Right renal pelvis (tissue), 4 donors: ENCODE results near the gene WWP2. TPM values are rescaled to one million over a fixed set of nuclear protein-coding genes. Genes with fewer than 3 reads are reported as not detected.
"Not testable (repeated sequence)": the region's sequence is repeated elsewhere in the genome, so short reads cannot be mapped to it uniquely, and the experiment has no call there.

Source experiments
- DNase-seq, 4 donors: peaks; one replicate each; pipeline ENCODE4 v3.0.0-alpha.2; 2013; ENCODE audit warnings: low read depth in 4 of 4, low spot score in 3 of 4, missing footprints in 1 of 4
- polyA plus RNA-seq, 4 donors: library from polyadenylated mRNA; unstranded; fragments of 120-200 nt; gene quantifications; one replicate each; pipeline ENCODE4 v1.2.1, GENCODE V29; 2013; ENCODE audit not compliant: insufficient read length in 4 of 4

Gene WWP2
- polyA plus RNA-seq, 4 donors = 40.0 to 48.2 (median 43.1) TPM

GRCh38 chr16:69853481-69853880 is 91.3 kb downstream of the WWP2 start:
- no peak for DNase-seq

DNA sequence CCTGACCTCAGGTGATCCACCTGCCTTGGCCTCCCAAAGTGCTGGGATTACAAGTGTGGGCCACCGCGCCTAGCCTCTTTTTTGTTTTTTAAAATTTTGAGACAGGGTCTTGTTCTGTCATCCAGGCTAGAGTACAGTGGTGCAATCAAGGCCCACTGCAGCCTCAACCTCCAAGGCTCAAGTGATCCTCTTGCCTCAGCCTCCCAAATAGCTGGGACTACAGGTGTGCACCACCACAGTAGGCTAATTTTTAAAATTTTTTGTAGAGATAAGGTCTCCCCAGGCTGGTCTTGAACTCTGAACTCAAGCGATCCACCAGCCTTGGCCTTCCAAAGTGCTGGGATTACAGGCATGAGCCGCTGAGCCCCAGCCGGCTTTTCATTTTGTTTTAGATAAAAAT is 92.6 kb downstream of the WWP2 start:
- not testable (repeated sequence) for DNase-seq

DNA sequence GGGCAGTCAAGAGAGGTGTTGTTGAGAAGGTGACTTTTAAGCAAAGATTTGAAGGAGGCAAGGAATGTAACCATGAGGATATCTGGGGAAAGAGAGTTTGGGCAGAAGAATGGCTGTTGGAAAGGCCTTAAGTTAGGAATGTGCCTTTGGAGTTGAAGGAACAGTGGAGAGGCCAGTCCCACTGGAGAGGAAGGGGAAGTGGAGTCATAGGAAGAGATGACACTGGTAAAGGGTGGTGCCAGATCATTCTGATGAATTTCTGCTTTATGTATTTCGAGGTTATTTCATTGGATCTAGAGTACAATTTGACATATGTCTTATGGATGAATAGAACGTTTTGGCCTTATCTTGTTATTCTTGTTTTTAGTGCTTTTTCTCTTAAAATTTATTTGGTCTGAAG is 93.5 kb downstream of the WWP2 start:
- no peak for DNase-seq

GRCh38 chr16:69858191-69859104 is 96.3 kb downstream of the WWP2 start:
- DNase-seq = no peak

DNA sequence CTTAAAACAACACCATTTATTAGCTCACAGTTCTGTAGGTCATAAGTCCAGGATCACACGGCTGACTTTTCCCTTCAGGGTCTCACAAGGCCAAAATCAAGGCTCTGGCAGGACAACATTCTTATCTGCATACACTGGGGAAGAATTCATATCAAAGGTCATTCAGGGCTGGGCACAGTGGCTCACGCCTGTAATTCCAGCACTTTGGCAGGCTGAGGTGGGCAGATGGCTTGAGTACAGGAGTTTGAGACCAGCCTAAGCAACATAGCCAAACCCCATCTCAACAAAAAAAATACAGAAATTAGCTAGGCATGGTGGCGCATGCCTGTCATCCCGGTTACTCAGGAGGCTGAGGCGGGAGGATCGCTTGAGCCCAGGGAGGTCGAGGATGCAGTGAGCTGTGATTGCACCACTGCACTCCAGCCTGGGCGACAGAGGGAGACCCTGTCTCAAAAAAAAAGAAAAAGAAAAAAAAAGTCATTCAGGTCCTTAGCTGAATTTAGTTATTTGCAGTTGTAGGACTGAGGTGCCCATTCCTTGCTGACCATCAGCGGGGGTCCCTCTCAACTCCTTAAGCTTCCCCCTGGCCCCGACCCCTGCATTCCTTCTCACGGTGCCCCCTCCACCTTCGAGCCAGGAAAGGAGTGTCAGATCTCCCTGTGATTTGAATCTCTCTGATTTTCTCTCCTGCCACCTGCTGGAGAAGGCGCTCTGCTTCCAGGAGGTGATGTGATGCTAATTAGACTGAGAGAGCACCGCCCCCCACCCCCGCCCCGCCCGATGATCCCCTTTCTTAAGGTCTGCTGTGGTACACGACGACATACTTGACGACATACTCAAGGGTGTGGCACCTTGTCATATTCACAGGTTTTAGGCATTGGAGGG is 97.2 kb downstream of the WWP2 start:
- no peak for DNase-seq

- no peak for DNase-seq
Observed at GRCh38 chr16:69860233-69861231, 98.4 kb downstream of the WWP2 start.

DNA sequence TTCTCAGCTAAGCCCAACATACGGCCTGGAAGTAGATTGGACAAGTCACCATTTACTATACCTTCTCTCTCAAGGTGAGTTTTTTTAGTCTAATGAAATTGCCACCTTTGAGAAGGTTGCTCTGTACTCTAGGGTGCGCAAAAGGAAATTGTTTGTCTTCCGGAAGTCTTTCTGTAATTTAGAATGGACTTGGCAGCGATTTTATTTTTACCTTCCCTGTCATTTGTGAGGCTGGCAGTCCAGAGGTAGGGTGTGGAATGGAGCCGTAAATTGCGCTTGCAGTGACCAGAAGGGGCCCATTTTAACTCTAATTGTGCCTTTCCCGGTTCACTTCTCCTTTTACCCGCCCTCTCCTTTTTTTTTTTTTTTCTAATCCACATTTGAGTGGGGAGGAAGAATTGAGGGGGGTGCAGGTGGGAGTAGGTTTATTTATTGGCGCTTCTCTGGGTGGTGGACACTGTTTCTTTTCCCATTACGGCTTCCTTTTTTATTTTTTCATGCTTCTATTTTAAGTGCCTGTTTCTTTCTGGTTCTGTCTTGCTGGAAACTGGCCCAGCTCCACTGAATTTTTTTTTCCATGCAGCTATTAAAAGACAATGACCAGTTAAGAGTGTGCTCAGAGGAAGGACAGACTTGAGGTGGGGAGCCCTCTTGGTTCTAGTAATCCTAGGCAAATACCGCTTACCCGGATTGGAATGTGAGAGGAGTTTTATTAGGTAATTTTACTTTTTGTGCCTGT is 99.3 kb downstream of the WWP2 start:
- peak in 3 of 4 donors; percentile 52 to 68 (median 58) for DNase-seq

GRCh38 chr16:69863401-69864281 is 101.5 kb downstream of the WWP2 start:
- no peak for DNase-seq

GRCh38 chr16:69865701-69866100 is 103.6 kb downstream of the WWP2 start:
- no peak for DNase-seq

- DNase-seq = no peak
Observed at GRCh38 chr16:69867784-69868560, 105.8 kb downstream of the WWP2 start.

- no peak for DNase-seq
Observed at GRCh38 chr16:69870761-69871160, 108.6 kb downstream of the WWP2 start.

- DNase-seq = no peak
Observed at GRCh38 chr16:69871708-69872107, 109.6 kb downstream of the WWP2 start.

GRCh38 chr16:69872888-69873287 is 110.8 kb downstream of the WWP2 start:
- no peak for DNase-seq

DNA sequence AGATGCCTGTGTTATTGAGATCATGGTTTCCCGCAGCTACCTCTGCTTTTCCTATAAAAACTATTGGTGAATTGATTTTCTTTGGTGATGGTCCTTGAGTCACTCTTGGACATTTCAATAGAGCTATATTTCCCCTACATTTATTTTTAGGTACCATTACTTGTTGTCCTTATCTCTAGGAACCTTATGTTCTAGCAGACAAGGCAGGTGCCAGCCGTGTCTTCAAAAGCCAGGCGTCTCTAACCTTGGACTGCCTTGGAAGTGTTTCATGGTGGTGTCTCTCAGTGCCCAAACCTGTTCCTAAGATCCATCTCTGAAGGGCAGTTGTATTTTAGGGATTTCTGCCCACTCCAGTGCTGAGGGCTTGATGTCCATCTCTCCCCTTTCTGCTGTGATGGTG is 111.7 kb downstream of the WWP2 start:
- no peak for DNase-seq

DNA sequence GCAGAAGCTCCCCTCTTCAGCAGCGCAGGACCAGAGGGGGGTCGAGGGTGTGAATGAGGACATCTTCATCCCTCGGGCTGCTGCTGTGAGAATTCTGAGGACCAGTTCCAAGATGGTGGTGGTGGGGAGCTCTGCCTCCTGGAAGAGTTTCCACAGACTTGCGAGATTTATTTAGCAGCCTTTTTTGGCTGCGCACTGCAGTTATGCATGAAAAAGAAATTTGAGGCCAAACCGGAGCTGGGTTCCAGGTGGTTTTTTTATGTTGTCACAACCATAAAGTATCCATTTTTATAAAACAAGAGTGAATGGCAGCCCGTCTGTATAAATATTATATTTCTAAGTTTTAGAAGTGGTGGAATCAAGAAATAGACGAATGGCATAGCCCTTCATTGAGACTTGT is 112.1 kb downstream of the WWP2 start:
- no peak for DNase-seq

DNA sequence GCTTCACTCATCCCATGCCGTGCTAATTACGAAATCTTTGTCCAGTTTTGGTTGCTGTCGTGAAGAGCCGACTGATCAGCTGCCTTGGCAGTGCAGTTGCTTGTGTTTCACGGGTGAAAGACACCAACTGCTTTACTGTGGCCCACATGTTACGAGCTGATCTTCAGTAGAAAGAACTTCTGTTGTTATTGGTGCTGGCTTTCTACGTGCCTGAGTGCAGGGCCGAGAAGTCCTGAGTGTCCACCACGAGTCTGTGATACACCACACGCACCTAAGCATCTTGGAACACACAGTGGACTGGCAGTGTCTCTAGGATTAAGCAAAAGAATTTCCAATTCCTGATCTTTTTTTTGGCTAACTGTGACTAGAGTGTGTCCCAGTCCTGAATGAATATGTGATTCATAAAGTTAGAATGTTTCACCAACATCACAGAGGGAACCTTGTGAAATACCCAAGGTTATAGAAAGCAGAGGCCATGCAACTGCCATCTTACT is 118.6 kb downstream of the WWP2 start:
- no peak for DNase-seq

DNA sequence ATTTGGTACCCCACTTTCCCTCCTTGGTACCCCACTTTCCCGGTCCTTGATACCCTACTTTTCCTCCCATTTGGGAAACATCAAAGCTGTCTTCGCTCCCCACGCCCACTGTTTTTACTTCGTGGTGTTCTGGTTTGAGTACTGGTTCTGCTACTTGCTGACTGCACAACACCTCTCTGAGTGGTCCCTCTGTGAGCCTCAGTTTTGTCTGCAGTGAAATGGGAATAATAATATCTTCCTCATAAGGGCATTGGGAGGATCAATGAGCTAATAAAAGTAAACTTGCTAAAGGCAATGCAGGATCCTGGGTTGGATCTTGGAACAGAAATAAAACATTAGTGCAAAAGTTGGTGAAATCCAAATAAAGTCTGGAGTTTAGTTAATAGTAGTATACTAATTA is 119.0 kb downstream of the WWP2 start:
- DNase-seq = no peak

GRCh38 chr16:69883744-69884143 is 121.6 kb downstream of the WWP2 start:
- DNase-seq = no peak
